Activated naive CD4-positive, alpha-beta T cell treated with anti-CD3 and anti-CD28 coated beads for 36 hours (primary cell): ENCODE measurements around the gene KCNE3. TPM values are rescaled to one million over a fixed set of nuclear protein-coding genes. Genes with fewer than 3 reads are reported as not detected.
"Not testable (repeated sequence)": the region's sequence is repeated elsewhere in the genome, so short reads cannot be mapped to it uniquely, and the experiment has no call there.

Experiments used
- CTCF ChIA-PET: fragments of 350-600 bp; sonication (Branson Sonifier 250); formaldehyde crosslinking; loops from one replicate; lab custom pipeline; 2021; ENCODE audit warnings: antibody characterized with exemption; lab: Charles Lee
- DNase-seq: peaks from one replicate; pipeline ENCODE4 v3.0.0-alpha.2; 2020
- H3K27ac Mint-ChIP-seq: one replicate; pipeline ENCODE4 v1.8.0; 2021; ENCODE audit warnings: mild to moderate bottlenecking, mixed read lengths
- H3K27me3 Mint-ChIP-seq: one replicate; pipeline ENCODE4 v1.8.0; 2021; ENCODE audit warnings: low read depth, mixed read lengths
- H3K36me3 Mint-ChIP-seq: one replicate; pipeline ENCODE4 v1.8.0; 2021; ENCODE audit warnings: low read depth, mixed read lengths
- H3K4me1 Mint-ChIP-seq: one replicate; pipeline ENCODE4 v1.8.0; 2021; ENCODE audit warnings: low read depth, mixed read lengths
- H3K4me3 Mint-ChIP-seq: one replicate; pipeline ENCODE4 v1.8.0; 2021; ENCODE audit warnings: mild to moderate bottlenecking, moderate library complexity, mixed read lengths
- H3K9me3 Mint-ChIP-seq: one replicate; pipeline ENCODE4 v1.8.0; 2021; ENCODE audit warnings: mixed read lengths
- intact Hi-C: fragments of 100-400 bp; cut with micrococcal nuclease; formaldehyde crosslinking; loops from one replicate; pipeline ENCODE4 v1.15.1; 2023
- total RNA-seq, 2 experiments: library from RNA; stranded (reverse); gene quantifications; one replicate each; pipeline ENCODE4 v1.2.3, GENCODE V29; 2021

The KCNE3 gene
- total RNA-seq, 2 experiments from 2014 or later: not detected

DNA sequence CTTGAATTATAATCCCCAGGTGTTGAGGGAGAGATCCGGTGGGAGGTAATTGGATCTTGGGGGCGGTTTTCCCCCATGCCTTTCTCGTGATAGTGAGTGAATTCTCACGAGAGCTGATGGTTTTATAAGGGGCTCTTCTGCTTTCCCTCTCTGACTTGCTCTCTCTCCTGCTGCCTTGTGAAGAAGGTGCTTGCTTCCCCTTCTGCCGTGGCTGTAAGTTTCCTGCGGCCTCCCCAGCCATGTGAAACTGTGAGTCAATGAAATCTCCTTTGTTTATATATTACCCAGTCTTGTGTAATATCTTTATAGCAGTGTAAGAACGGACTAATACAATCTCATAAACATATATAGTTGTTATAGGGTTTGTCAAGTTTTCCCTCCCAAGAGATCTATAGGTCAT lies 32.8 kb downstream of the KCNE3 start:
- Mint-ChIP-seq H3K36me3 (no peaks in the 10 kb centered on the region), H3K4me3 (no peak overlapping the region), H3K27me3 (no peaks in the 10 kb centered on the region), H3K9me3 (no peaks in the 10 kb centered on the region), H3K4me1 (peaks cover 2% of the 10 kb centered on the region), H3K27ac (no peak overlapping the region)
- no peak for DNase-seq
- intact Hi-C loops: no loop called here
- CTCF ChIA-PET: interaction anchor here (0.5 kb wide), 1 partner anchor 268 kb away, joined by 4 read pairs; no protein-coding TSS in a partner anchor

DNA sequence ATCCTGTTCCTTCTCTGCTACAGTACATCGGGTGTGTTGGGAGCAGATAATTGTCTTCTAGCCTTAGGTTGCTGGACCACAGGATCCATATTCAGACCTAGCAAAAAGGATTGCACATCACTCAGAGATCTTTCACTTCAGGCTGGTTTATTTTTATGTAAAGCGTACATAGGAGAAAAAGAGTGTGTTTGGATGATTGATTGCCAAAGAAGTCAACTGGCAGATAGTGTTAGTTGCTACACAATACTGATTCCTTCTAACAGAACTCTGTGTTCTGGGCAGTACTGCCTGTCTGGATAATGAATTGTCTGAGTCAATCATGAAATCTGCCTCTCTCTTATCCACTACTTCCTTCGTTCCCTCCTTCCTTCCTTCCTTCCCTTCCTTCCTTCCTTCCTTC lies 38.1 kb downstream of the KCNE3 start:
- no peak overlapping the region for H3K27ac Mint-ChIP-seq
- H3K27me3 Mint-ChIP-seq: no peaks in the 10 kb centered on the region
- peaks cover 3% of the 10 kb centered on the region for H3K9me3 Mint-ChIP-seq
- DNase-seq: no peak
- no peaks in the 10 kb centered on the region for H3K36me3 Mint-ChIP-seq
- intact Hi-C loops: no loop called here
- no peak overlapping the region for H3K4me3 Mint-ChIP-seq
- CTCF ChIA-PET: no interaction called here
- no peaks in the 10 kb centered on the region for H3K4me1 Mint-ChIP-seq

DNA sequence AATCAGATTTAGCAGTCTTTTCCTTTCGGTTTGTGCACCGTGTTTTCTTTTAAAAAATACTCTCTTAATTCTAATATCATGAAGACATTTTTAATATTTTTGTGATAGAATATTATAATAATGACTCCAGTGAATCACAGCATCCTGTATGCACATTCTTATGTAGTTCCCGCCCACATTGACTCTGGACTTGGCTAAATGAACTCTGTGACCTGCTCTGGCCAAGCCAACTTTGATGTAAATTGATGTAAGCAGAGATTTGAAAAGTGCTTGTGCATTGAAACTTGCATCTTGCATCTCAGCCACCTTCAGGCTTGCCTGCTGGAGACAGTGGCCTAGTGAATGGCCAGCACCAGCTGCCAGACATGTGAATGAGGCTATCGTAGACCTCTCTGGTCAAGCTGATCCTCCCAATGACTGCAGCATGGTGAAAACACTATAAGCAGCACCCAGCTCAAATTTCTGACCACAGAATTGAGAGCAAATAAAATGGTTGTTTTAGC lies 39.9 kb downstream of the KCNE3 start:
- CTCF ChIA-PET: interaction anchor here (0.7 to 1.8 kb wide), 3 partner anchors 17 to 25 kb away, joined by 3 to 5 read pairs (median 4); no protein-coding TSS in a partner anchor
- no peaks in the 10 kb centered on the region for H3K4me1 Mint-ChIP-seq

DNA sequence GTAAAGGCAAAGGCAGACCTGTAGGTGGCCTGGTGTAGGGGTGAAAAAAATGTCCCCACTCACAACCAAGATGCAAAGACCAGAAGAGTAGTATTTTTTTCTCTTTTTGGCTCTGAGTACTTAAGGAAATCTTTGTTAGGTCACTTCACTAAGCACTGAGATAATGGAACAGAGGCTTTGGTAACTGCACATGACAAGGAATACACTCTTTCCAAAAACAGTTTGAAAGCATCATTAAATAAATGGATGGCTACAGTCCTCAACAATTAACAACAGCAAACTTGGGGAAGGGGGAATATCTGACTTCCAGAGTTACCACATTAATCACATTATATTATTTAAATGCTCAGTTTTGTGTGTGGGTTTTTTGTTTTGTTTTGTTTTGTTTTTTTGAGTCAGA lies 42.2 kb downstream of the KCNE3 start:
- DNase-seq: no peak
- intact Hi-C loops: no loop called here
- Mint-ChIP-seq H3K4me3 (no peak overlapping the region), H3K36me3 (no peaks in the 10 kb centered on the region), H3K9me3 (peaks cover 3% of the 10 kb centered on the region), H3K4me1 (no peaks in the 10 kb centered on the region), H3K27me3 (no peaks in the 10 kb centered on the region), H3K27ac (no peak overlapping the region)
- CTCF ChIA-PET: interaction anchor here (0.7 to 1.3 kb wide), 2 partner anchors 36 to 386 kb away, joined by 3 to 4 read pairs; no protein-coding TSS in a partner anchor

More for the DNA sequence above, 39.9 kb downstream of the KCNE3 start:
- intact Hi-C loops: no loop called here
- H3K27ac Mint-ChIP-seq: no peak overlapping the region
- DNase-seq: no peak
- H3K9me3 Mint-ChIP-seq: peaks cover 3% of the 10 kb centered on the region
- no peaks in the 10 kb centered on the region for H3K27me3 Mint-ChIP-seq
- H3K4me3 Mint-ChIP-seq: no peak overlapping the region
- no peaks in the 10 kb centered on the region for H3K36me3 Mint-ChIP-seq

DNA sequence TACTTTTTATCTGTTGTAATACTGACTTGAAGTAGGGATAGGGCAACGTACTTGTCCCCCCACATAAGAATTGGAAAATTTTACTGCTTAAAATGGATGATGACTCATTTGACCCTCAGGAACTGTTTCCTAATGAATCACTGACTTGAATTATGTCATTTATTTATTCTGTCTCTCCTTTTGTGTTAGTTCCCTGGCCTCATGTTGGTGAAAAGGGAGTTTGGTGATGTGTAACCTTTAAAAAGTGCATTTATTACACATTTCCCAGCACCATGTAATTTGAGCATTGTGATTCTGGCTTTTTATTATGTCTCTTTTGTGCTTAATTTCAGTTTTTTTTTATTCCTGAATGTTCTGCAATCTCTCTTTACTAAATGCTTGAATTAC lies 48.8 kb downstream of the KCNE3 start:
- H3K4me3 Mint-ChIP-seq: no peak overlapping the region
- H3K36me3 Mint-ChIP-seq: no peaks in the 10 kb centered on the region
- intact Hi-C loops: loop anchor here (1.0 kb wide), 1 partner anchor 31 kb away; no protein-coding TSS in a partner anchor
- no peak for DNase-seq
- H3K9me3 Mint-ChIP-seq: no peaks in the 10 kb centered on the region
- H3K27me3 Mint-ChIP-seq: no peaks in the 10 kb centered on the region
- CTCF ChIA-PET: interaction anchor here (1.0 to 1.4 kb wide), 3 partner anchors 18 to 27 kb away, joined by 3 to 4 read pairs (median 4); no protein-coding TSS in a partner anchor
- peak overlapping the region; percentile 83 for H3K27ac Mint-ChIP-seq
- H3K4me1 Mint-ChIP-seq: peaks cover 28% of the 10 kb centered on the region

DNA sequence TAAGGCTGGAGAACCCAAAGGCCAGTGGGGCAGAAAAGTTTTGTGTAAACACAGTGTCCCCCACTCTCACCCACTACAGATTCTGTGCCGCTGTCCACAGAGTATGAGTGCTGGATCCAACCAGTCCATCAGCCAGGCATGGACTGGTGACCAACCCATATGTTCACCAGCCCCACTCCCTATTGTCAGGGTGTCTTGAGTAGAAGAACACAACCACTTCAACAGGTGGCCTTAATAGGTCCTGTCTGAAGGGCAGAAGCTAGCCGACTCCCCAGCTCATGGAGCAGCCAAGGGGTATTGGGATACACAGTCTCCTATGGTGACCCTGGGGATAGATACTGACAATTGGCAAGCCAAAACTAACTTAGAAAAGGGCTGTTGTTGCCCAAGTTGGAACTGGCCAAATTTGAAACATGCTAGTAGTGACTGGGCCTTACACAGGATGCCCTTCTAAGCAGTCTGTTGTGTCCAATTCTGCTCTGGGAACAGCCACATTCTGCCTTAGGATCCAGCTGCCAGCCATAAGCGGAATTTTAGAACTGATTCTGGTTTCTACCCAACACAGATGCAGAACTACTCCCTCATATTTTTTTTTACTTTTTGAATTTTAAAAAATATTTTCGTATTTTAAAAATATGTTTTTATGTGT lies 49.4 kb downstream of the KCNE3 start:
- DNase-seq: peak; percentile 18
- H3K27ac Mint-ChIP-seq: peak overlapping the region; percentile 81
- intact Hi-C loops: loop anchor here (1.0 kb wide), 3 partner anchors 20 to 31 kb away; partner anchors contain the start of gene PGM2L1
- no peaks in the 10 kb centered on the region for H3K36me3 Mint-ChIP-seq
- H3K4me1 Mint-ChIP-seq: peaks cover 30% of the 10 kb centered on the region
- H3K4me3 Mint-ChIP-seq: no peak overlapping the region
- no peaks in the 10 kb centered on the region for H3K27me3 Mint-ChIP-seq
- CTCF ChIA-PET: interaction anchor here (1.0 to 1.4 kb wide), 4 partner anchors 18 to 32 kb away, joined by 3 to 4 read pairs (median 4); no protein-coding TSS in a partner anchor
- no peaks in the 10 kb centered on the region for H3K9me3 Mint-ChIP-seq

DNA sequence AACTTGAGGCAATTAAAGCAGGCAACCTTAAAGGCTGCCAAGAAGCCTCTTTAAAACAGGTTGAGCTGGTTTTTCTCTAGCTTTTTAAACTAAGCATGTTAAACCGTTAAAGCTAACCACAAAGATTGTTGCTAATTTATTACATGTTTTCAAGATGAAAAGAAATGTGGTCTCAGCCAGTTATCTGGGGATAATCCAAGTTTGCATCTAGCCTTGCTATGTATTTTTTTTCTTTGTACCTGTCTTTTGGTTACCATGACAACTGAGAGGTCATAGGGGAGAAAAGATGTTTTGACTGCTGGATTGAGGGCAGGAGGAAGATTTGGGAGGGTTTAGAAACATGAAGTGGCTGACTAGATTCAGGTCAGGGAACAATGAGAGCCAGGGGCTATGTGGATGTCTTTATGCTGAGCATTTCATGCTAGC lies 50.0 kb downstream of the KCNE3 start:
- H3K4me1 Mint-ChIP-seq: peaks cover 35% of the 10 kb centered on the region
- H3K4me3 Mint-ChIP-seq: no peak overlapping the region
- intact Hi-C loops: loop anchor here (1.0 kb wide), 2 partner anchors 19 to 27 kb away; partner anchors contain the start of gene PGM2L1

DNA sequence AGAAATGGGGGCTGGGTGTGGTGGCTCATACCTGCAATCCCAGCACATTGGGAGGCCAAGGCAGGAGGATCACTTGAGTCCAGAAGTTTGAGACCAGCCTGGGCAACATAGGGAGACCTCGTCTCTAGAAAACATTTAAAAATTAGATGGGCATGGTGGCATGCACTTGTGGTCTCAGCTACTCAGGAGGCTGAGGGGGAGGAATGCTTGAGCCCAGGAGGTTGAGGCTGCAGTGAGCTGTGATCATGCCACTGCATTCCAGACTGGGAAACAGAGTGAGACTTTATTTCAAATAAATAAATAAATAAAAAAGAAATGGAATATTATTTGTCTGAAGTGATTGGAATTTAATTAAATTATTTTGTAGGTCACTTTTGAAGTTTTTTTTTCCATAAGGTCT lies 50.4 kb downstream of the KCNE3 start:
- H3K27ac Mint-ChIP-seq: peak overlapping the region; percentile 50
- DNase-seq, H3K36me3 Mint-ChIP-seq, H3K9me3 Mint-ChIP-seq, H3K4me3 Mint-ChIP-seq, H3K27me3 Mint-ChIP-seq: not testable (repeated sequence)
- H3K4me1 Mint-ChIP-seq: peaks cover 38% of the 10 kb centered on the region
- CTCF ChIA-PET: interaction anchor here (0.8 to 1.1 kb wide), 3 partner anchors 18 to 33 kb away, joined by 3 read pairs; no protein-coding TSS in a partner anchor
- intact Hi-C loops: loop anchor here (1.0 kb wide), 2 partner anchors 19 to 27 kb away; partner anchors contain the start of gene PGM2L1

More for the DNA sequence above, 50.0 kb downstream of the KCNE3 start:
- CTCF ChIA-PET: interaction anchor here (0.8 to 1.1 kb wide), 3 partner anchors 19 to 33 kb away, joined by 3 read pairs; no protein-coding TSS in a partner anchor
- Mint-ChIP-seq H3K27me3 (no peaks in the 10 kb centered on the region), H3K36me3 (no peaks in the 10 kb centered on the region), H3K27ac (peak overlapping the region; percentile 81), H3K9me3 (no peaks in the 10 kb centered on the region)
- no peak for DNase-seq

DNA sequence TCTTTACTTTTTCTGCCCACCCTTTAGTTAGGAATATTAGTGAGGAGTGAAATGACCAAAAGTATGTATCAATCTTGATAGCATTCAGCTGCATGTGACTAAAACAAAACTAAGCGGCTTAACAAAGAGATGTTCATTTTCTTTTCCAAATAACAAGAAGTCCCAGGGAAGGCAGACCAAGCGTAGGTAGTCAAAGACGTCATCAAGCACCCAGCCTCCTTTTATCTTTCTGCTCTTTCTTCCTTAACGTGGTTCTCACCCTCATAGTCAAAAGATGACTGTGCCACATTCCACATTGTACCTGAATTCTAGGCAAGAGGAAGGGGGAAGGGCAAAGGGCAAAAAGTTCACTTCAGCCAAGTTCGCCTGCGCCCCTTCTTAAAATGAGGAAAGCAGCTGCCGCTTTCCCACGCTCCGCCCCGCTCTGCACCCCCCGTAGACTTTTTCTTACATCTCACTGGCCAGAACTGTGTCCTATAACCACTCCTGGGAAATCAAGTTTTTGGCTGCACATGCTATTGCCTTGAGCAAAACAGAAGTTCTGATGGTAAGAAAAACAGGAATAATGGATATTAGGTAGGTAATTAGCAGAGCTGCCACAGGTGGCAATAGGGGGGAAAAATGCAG lies 54.5 kb downstream of the KCNE3 start:
- Mint-ChIP-seq H3K4me3 (no peak overlapping the region), H3K4me1 (peaks cover 24% of the 10 kb centered on the region), H3K36me3 (no peaks in the 10 kb centered on the region), H3K9me3 (no peaks in the 10 kb centered on the region), H3K27ac (no peak overlapping the region), H3K27me3 (no peaks in the 10 kb centered on the region)
- intact Hi-C loops: no loop called here
- CTCF ChIA-PET: interaction anchor here (1.4 to 1.5 kb wide), 2 partner anchors 14 to 37 kb away, joined by 3 to 4 read pairs; partner anchors contain the start of gene PGM2L1
- no peak for DNase-seq

DNA sequence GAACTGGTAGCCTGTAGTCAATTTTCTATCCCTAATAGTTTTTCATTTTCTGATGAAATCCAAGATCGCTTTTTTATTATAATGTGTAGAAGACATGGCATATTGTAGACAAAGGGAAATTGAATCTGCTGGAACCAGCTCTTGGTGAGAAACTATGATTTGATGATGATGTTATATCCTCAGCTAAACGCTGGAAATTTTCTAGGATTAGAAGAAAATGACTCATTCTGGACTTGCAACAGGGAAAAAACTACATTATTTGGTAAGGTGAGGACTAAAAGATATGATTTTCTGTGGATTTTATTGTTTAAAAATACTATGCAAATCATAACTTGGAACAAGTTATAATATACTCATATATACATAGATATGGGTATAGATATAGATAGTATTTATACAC lies 55.0 kb downstream of the KCNE3 start:
- DNase-seq: no peak
- no peak overlapping the region for H3K27ac Mint-ChIP-seq
- H3K4me3 Mint-ChIP-seq: no peak overlapping the region
- no peaks in the 10 kb centered on the region for H3K27me3 Mint-ChIP-seq
- intact Hi-C loops: no loop called here
- H3K4me1 Mint-ChIP-seq: peaks cover 19% of the 10 kb centered on the region
- CTCF ChIA-PET: interaction anchor here (1.5 kb wide), 1 partner anchor 14 kb away, joined by 3 read pairs; the partner anchor contains the start of gene PGM2L1
- H3K9me3 Mint-ChIP-seq: no peaks in the 10 kb centered on the region
- H3K36me3 Mint-ChIP-seq: no peaks in the 10 kb centered on the region

DNA sequence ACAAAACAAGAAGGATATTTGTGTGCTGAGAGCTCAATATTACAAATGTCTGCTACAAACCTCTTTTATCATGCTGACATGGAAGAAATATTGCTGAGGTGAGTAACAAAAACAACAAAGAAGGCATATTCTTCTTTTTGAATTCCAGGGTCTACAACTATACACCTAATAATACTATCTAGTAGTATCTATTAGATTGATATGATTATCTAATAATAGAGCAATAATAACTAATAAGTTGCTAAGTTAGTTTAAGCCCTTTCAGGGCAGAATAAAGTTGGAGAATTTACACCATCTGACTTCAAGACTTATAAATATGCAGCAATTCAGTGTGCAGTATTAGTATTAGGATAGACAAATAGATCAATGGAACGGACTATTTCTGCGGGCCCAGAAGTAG lies 57.7 kb downstream of the KCNE3 start:
- H3K27me3 Mint-ChIP-seq: peaks cover 3% of the 10 kb centered on the region
- H3K27ac Mint-ChIP-seq: no peak overlapping the region
- DNase-seq: no peak
- intact Hi-C loops: no loop called here
- no peaks in the 10 kb centered on the region for H3K9me3 Mint-ChIP-seq
- H3K4me3 Mint-ChIP-seq: no peak overlapping the region
- CTCF ChIA-PET: no interaction called here
- H3K36me3 Mint-ChIP-seq: no peaks in the 10 kb centered on the region
- H3K4me1 Mint-ChIP-seq: peaks cover 12% of the 10 kb centered on the region
